IMR-90 (cell line): Measurements from ENCODE around the gene WDFY2. TPM values are rescaled to one million over a fixed set of nuclear protein-coding genes. Genes with fewer than 3 reads are reported as not detected.

Experiments used
- ATAC-seq: fragments of 200-7000 bp; cut with Tn5 transposase; 2 replicates; pipeline ENCODE4 v1.9.1; 2020; ENCODE audit warnings: low read depth, mild to moderate bottlenecking, moderate library complexity
- BruUV-seq: library from RNA; stranded (reverse); fragments of 400-500 nt; replicated peaks from 2 replicates; lab custom pipeline; 2021; lab: Mats Ljungman, UMichigan
- CTCF ChIA-PET: fragments of 300-600 bp; formaldehyde crosslinking; extraction: SDS; loops from one replicate; lab custom pipeline; 2021; ENCODE audit warnings: antibody characterized with exemption; lab: Yijun Ruan, JAX
- POLR2A ChIA-PET: fragments of 300-600 bp; sonication (Branson Sonifier 250); formaldehyde crosslinking; loops from one replicate; lab custom pipeline; 2022; ENCODE audit warnings: antibody characterized with exemption; ENCODE audit not compliant: unreplicated experiment; lab: Charles Lee
- DNase-seq: peaks from one replicate; pipeline ENCODE4 v3.0.0; 2013
- H2AFZ ChIP-seq: replicated peaks from 2 replicates; pipeline ENCODE3; 2013; ENCODE audit warnings: low read length, mild to moderate bottlenecking; ENCODE audit not compliant: poor library complexity
- H2AK5ac ChIP-seq: 2 replicates; pipeline ENCODE4 v1.6.1; 2013; ENCODE audit warnings: low read depth, low read length, inconsistent platforms
- H2AK9ac ChIP-seq: replicated peaks from 2 replicates; pipeline ENCODE3; 2013; ENCODE audit warnings: mild to moderate bottlenecking, low read depth, low read length, moderate library complexity; ENCODE audit not compliant: poor library complexity
- H2BK120ac ChIP-seq: 2 replicates; pipeline ENCODE4 v1.6.1; 2013; ENCODE audit warnings: low read depth, low read length, inconsistent platforms
- H2BK15ac ChIP-seq: 3 replicates; pipeline ENCODE4 v1.6.1; 2013; ENCODE audit warnings: low read depth, low read length, inconsistent platforms
- H2BK20ac ChIP-seq: 2 replicates; pipeline ENCODE4 v1.6.1; 2013; ENCODE audit warnings: low read depth, mild to moderate bottlenecking, inconsistent platforms, low read length, moderate library complexity
- H2BK5ac ChIP-seq: 2 replicates; pipeline ENCODE4 v1.6.1; 2013; ENCODE audit warnings: mild to moderate bottlenecking, low read depth, low read length, inconsistent platforms; ENCODE audit not compliant: poor library complexity, severe bottlenecking
- H3K14ac ChIP-seq: replicated peaks from 2 replicates; pipeline ENCODE4 v1.6.1; 2013; ENCODE audit warnings: low read depth, low read length, inconsistent platforms
- H3K18ac ChIP-seq: 2 replicates; pipeline ENCODE4 v1.6.1; 2013; ENCODE audit warnings: low read depth, low read length, control low read depth
- H3K23ac ChIP-seq: 2 replicates; pipeline ENCODE4 v1.6.1; 2013; ENCODE audit warnings: low read depth, low read length, inconsistent platforms
- H3K27ac ChIP-seq: 2 replicates; pipeline ENCODE4 v1.5.1; 2013; ENCODE audit warnings: mild to moderate bottlenecking, control low read depth, low read length; ENCODE audit not compliant: insufficient read depth
- H3K27me3 ChIP-seq: 2 replicates; pipeline ENCODE4 v1.6.1; 2013; ENCODE audit warnings: low read length; ENCODE audit not compliant: control insufficient read depth, insufficient read depth
- H3K36me3 ChIP-seq: 2 replicates; pipeline ENCODE4 v1.6.1; 2013; ENCODE audit warnings: low read length, mixed read lengths; ENCODE audit not compliant: control insufficient read depth, insufficient read depth
- H3K4ac ChIP-seq: 2 replicates; pipeline ENCODE4 v1.6.1; 2013; ENCODE audit warnings: low read depth, low read length, inconsistent platforms
- H3K4me1 ChIP-seq: 2 replicates; pipeline ENCODE4 v1.6.1; 2013; ENCODE audit warnings: low read length, mixed read lengths; ENCODE audit not compliant: control insufficient read depth, insufficient read depth
- H3K4me2 ChIP-seq: 2 replicates; pipeline ENCODE4 v1.6.1; 2013; ENCODE audit warnings: low read depth, mild to moderate bottlenecking, control low read depth, low read length, moderate library complexity
- H3K4me3 ChIP-seq: 2 replicates; pipeline ENCODE4 v1.5.1; 2013; ENCODE audit warnings: low read depth, mild to moderate bottlenecking, control low read depth, low read length, moderate library complexity; ENCODE audit not compliant: insufficient read depth
- H3K56ac ChIP-seq: 2 replicates; pipeline ENCODE4 v1.6.1; 2013; ENCODE audit warnings: low read length, inconsistent platforms; ENCODE audit not compliant: insufficient read depth; ENCODE audit errors: extremely low read depth
- H3K79me1 ChIP-seq, 2 experiments: 2 replicates each; pipeline ENCODE4 v1.6.1; 2013; ENCODE audit warnings: low read length in 2 of 2, inconsistent platforms in 1 of 2, low read depth in 1 of 2
- H3K9ac ChIP-seq: 2 replicates; pipeline ENCODE4 v1.6.1; 2013; ENCODE audit warnings: low read depth, low read length, control low read depth
- H3K9me1 ChIP-seq: 2 replicates; pipeline ENCODE4 v1.6.1; 2013; ENCODE audit warnings: low read length, inconsistent platforms; ENCODE audit not compliant: insufficient read depth
- H3K9me3 ChIP-seq: 2 replicates; pipeline ENCODE4 v1.6.1; 2013; ENCODE audit warnings: low read length; ENCODE audit not compliant: control insufficient read depth, insufficient read depth
- H4K20me1 ChIP-seq: 2 replicates; pipeline ENCODE4 v1.6.1; 2013; ENCODE audit warnings: low read length, inconsistent platforms; ENCODE audit not compliant: insufficient read depth
- H4K5ac ChIP-seq: 2 replicates; pipeline ENCODE4 v1.6.1; 2013; ENCODE audit warnings: mild to moderate bottlenecking, low read depth, low read length, control low read depth
- H4K8ac ChIP-seq, 2 experiments: 2 replicates each; pipeline ENCODE4 v1.6.1; 2013; ENCODE audit warnings: low read depth in 2 of 2, low read length in 2 of 2, control low read depth in 1 of 2, inconsistent platforms in 1 of 2
- H4K91ac ChIP-seq: 2 replicates; pipeline ENCODE4 v1.6.1; 2013; ENCODE audit warnings: low read depth, low read length, inconsistent platforms; ENCODE audit not compliant: insufficient read depth
- CEBPB ChIP-seq: IDR thresholded peaks from 2 replicates; pipeline ENCODE4 v1.6.1; 2012; ENCODE audit warnings: low read depth, low read length, improper control_type of control experiment
- CTCF ChIP-seq: conservative IDR thresholded peaks from 2 replicates; pipeline ENCODE4 v1.5.1; 2012; ENCODE audit warnings: mild to moderate bottlenecking, low read depth, low read length, improper control_type of control experiment
- MXI1 ChIP-seq: IDR thresholded peaks from 2 replicates; pipeline ENCODE4 v1.6.1; 2012; ENCODE audit warnings: low read depth, mild to moderate bottlenecking, low read length, moderate library complexity, borderline replicate concordance
- RAD21 ChIP-seq: IDR thresholded peaks from 2 replicates; pipeline ENCODE4 v1.6.1; 2012; ENCODE audit warnings: low read length, improper control_type of control experiment
- RFX5 ChIP-seq: IDR thresholded peaks from 2 replicates; pipeline ENCODE4 v1.8.0; 2012; ENCODE audit warnings: low read depth, mild to moderate bottlenecking, low read length, moderate library complexity
- SMC3 ChIP-seq: fragments of 150-350 bp; IDR thresholded peaks from 2 replicates; pipeline ENCODE4 v1.6.1; 2016; ENCODE audit warnings: low read depth, mild to moderate bottlenecking, antibody characterized with exemption, low read length, moderate library complexity
- WGBS, 2 experiments: methylation state at CpG; one replicate each; pipeline versions ENCODE4 v1.1.5 to v1.1.7; 2013; ENCODE audit warnings: missing lambda C conversion rate in 2 of 2; ENCODE audit not compliant: insufficient read length in 1 of 2; ENCODE audit errors: extremely low coverage in 2 of 2; 5-methylcytosine and 5-hydroxymethylcytosine counted together
- dilution Hi-C: fragments of 300-500 bp; cut with HindIII; formaldehyde crosslinking; loops from one replicate; pipeline ENCODE4 v1.14.3; 2018; ENCODE audit warnings: low sequenced_read_pairs; ENCODE audit not compliant: unreplicated experiment
- in situ Hi-C: fragments of 300-500 bp; cut with MboI; formaldehyde crosslinking; loops from 3 replicates; pipeline ENCODE4 v1.14.3; 2019; ENCODE audit warnings: low sequenced_read_pairs, inconsistent platforms, mixed read lengths
- intact Hi-C: fragments of 100-400 bp; cut with micrococcal nuclease; formaldehyde crosslinking; loops from 2 replicates; pipeline ENCODE4 v1.10.0; 2022
- polyA plus RNA-seq, 3 experiments: library from polyadenylated mRNA; depleted of rRNA; stranded (reverse); fragments of >200 nt; gene quantifications; 2 replicates each; pipeline ENCODE4 v1.2.3, GENCODE V29; 2012; ENCODE audit warnings: low replicate concordance in 1 of 3
- total RNA-seq: library from RNA; depleted of rRNA; stranded (reverse); fragments of >200 nt; gene quantifications from 2 replicates; pipeline ENCODE4 v1.2.3, GENCODE V29; 2012

WDFY2 gene
- total and polyA plus RNA-seq, 2 of the 4 experiments (the other 2 are of a cell fraction), result 4.3 to 5.4 TPM

GRCh38 chr13:51731759-51732158 lies 147.5 kb downstream of the WDFY2 start:
- DNase-seq (peak; percentile 54), ATAC-seq (peak; percentile 25; the same call in 1 of the 2 replicates)
- H3K9me3 ChIP-seq, result no peaks in the 10 kb centered on the region
- peaks cover 32% of the 10 kb centered on the region for H3K4me1 ChIP-seq
- dilution Hi-C loops, result no loop called here
- H3K23ac ChIP-seq, result peak overlapping the region; percentile 83; the same call in 1 of the 2 replicates
- H2AK5ac ChIP-seq, result peak overlapping the region; percentile 85
- no peak overlapping the region for H4K5ac ChIP-seq
- peak; percentile 40 for TF ChIP-seq SMC3
- no peak for TF ChIP-seq MXI1
- peak; percentile 52 for TF ChIP-seq RAD21
- peak; percentile 53 for TF ChIP-seq CTCF
- no peak for TF ChIP-seq RFX5
- no peak for TF ChIP-seq CEBPB
- H3K18ac ChIP-seq, result no peak overlapping the region
- WGBS, 2 experiments, result 80% methylated on average over 2 of the region's 4 CpGs; no CpG with 5 or more reads in 1 of the 2 experiments
- no peak overlapping the region for H3K4me2 ChIP-seq
- H3K36me3 ChIP-seq, result no peaks in the 10 kb centered on the region
- CTCF ChIA-PET, result interaction anchor here (0.6 to 0.7 kb wide), 3 partner anchors 13 to 1367 kb away, joined by 3 to 8 read pairs (median 5); no protein-coding TSS in a partner anchor
- H2BK15ac ChIP-seq, result peak overlapping the region; percentile 79; the same call in 2 of the 3 replicates
- peak overlapping the region; percentile 44 for H3K4ac ChIP-seq
- peaks cover 44% of the 10 kb centered on the region for H3K9me1 ChIP-seq
- H3K27me3 ChIP-seq, result no peaks in the 10 kb centered on the region
- H3K79me1 ChIP-seq, result peaks cover 38 to 66% of the 10 kb centered on the region in 2 experiments
- peak overlapping the region; percentile 48 for H2BK20ac ChIP-seq
- intact Hi-C loops, result loop anchor here (2.0 kb wide), 3 partner anchors 87 to 279 kb away; partner anchors contain the start of gene INTS6
- peak overlapping the region; percentile 1 for H2BK5ac ChIP-seq
- H3K4me3 ChIP-seq, result no peak overlapping the region
- no peak overlapping the region for H3K27ac ChIP-seq
- H3K14ac ChIP-seq, result peak overlapping the region; percentile 58; the same call in 1 of the 2 replicates
- 0 out of 2 replicates have a peak, but pooled peaks cover 4% of the 10 kb centered on the region for H4K20me1 ChIP-seq
- no peak overlapping the region for H3K56ac ChIP-seq
- in situ Hi-C loops, result loop anchor here (10.0 kb wide), 1 partner anchor 287 kb away; no protein-coding TSS in a partner anchor
- peak overlapping the region in 1 of 2 experiments; percentile 61; a peak in 1 of 4 replicates for H4K8ac ChIP-seq
- H4K91ac ChIP-seq, result peak overlapping the region; percentile 44
- no TSS peak for BruUV-seq
- POLR2A ChIA-PET, result interaction anchor here (0.6 kb wide), 1 partner anchor 280 kb away, joined by 3 read pairs; no protein-coding TSS in a partner anchor
- no peak overlapping the region for H2AFZ ChIP-seq
- peak overlapping the region; percentile 43 for H2AK9ac ChIP-seq
- no peak overlapping the region for H3K9ac ChIP-seq
- H2BK120ac ChIP-seq, result peak overlapping the region; percentile 59; the same call in 1 of the 2 replicates
